ENCODE results near the gene UBE2K. TPM values are rescaled to one million over a fixed set of nuclear protein-coding genes. Genes with fewer than 3 reads are reported as not detected.
"Not testable (repeated sequence)": the region's sequence is repeated elsewhere in the genome, so short reads cannot be mapped to it uniquely, and the experiment has no call there.

Gene UBE2K
- total and polyA plus RNA-seq, 2 experiments from 2014 or later, result 26.7 to 127 TPM

GRCh38 chr4:39785083-39785482, 87.1 kb downstream of the UBE2K start:
- TF ChIP-seq EZH2phosphoT487 (IDR thresholded peaks at IDR 0.05; ENCODE audit: insufficient read depth, low read depth) (no peak), EZH2 (IDR thresholded peaks at IDR 0.05; ENCODE audit: insufficient read depth, poor library complexity, severe bottlenecking) (no peak)
- no peak overlapping the region for H3K4me2 ChIP-seq (ENCODE audit: unreplicated experiment)
- no peak for DNase-seq

GRCh38 chr4:39786838-39787237, 88.9 kb downstream of the UBE2K start:
- Histone ChIP-seq H3K27ac (no peak overlapping the region), H3K9ac (no peak overlapping the region), H2AFZ (no peak overlapping the region), H3K9me3 (ENCODE audit: low read depth) (no peaks in the 10 kb centered on the region), H3K27me3 (replicated peaks; ENCODE audit: insufficient read depth) (no peaks in the 10 kb centered on the region), H3K4me2 (ENCODE audit: unreplicated experiment) (no peak overlapping the region), H3K4me1 (ENCODE audit: insufficient read depth) (no peaks in the 10 kb centered on the region), H3K4me3 (no peak overlapping the region), H4K20me1 (ENCODE audit: insufficient read depth) (no peaks in the 10 kb centered on the region), H3K9me2 (ENCODE audit: insufficient read depth) (no peaks in the 10 kb centered on the region), H3F3A (ENCODE audit: insufficient read depth) (peaks cover 21% of the 10 kb centered on the region), H3K36me3 (ENCODE audit: low read depth) (no peaks in the 10 kb centered on the region), H3K79me2 (ENCODE audit: insufficient read depth) (no peaks in the 10 kb centered on the region)
- WGBS, 2 experiments (ENCODE audit: low coverage in 1 of 2, low lambda C conversion rate in 2 of 2, missing lambda C conversion rate in 2 of 2), result 70 to 78% methylated on average over 4 of the region's 4 CpGs
- no peak for DNase-seq
- TF ChIP-seq EZH2phosphoT487 (IDR thresholded peaks at IDR 0.05; ENCODE audit: insufficient read depth, low read depth), result no peak
- TF ChIP-seq EZH2 (IDR thresholded peaks at IDR 0.05; ENCODE audit: insufficient read depth, poor library complexity, severe bottlenecking), result no peak
- in situ Hi-C loops (cut with MboI), result no loop called here

More at GRCh38 chr4:39785083-39785482, 87.1 kb downstream of the UBE2K start:
- Histone ChIP-seq H3K9me3 (ENCODE audit: low read depth) (no peaks in the 10 kb centered on the region), H3K9ac (no peak overlapping the region), H3K9me2 (ENCODE audit: insufficient read depth) (no peaks in the 10 kb centered on the region), H3K4me3 (no peak overlapping the region), H3K79me2 (ENCODE audit: insufficient read depth) (peaks cover 3% of the 10 kb centered on the region; the same call in 1 of the 2 replicates), H3K27ac (no peak overlapping the region), H3F3A (ENCODE audit: insufficient read depth) (peaks cover 21% of the 10 kb centered on the region), H3K4me1 (ENCODE audit: insufficient read depth) (no peaks in the 10 kb centered on the region), H2AFZ (no peak overlapping the region), H3K36me3 (ENCODE audit: low read depth) (peaks cover 12% of the 10 kb centered on the region), H4K20me1 (ENCODE audit: insufficient read depth) (no peaks in the 10 kb centered on the region), H3K27me3 (replicated peaks; ENCODE audit: insufficient read depth) (no peaks in the 10 kb centered on the region)
- in situ Hi-C loops (cut with MboI), result no loop called here
- 100% methylated on average over 1 of the region's 1 CpG for WGBS, 2 experiments (ENCODE audit: low coverage in 1 of 2, low lambda C conversion rate in 2 of 2, missing lambda C conversion rate in 2 of 2)

GRCh38 chr4:39792128-39792527, 94.2 kb downstream of the UBE2K start:
- WGBS, 2 experiments (ENCODE audit: low coverage in 1 of 2, low lambda C conversion rate in 2 of 2, missing lambda C conversion rate in 2 of 2), result 63 to 79% methylated on average over 5 of the region's 5 CpGs
- TF ChIP-seq EZH2 (IDR thresholded peaks at IDR 0.05; ENCODE audit: insufficient read depth, poor library complexity, severe bottlenecking) (no peak), EZH2phosphoT487 (IDR thresholded peaks at IDR 0.05; ENCODE audit: insufficient read depth, low read depth) (no peak)
- Histone ChIP-seq H3K4me1 (ENCODE audit: insufficient read depth) (no peaks in the 10 kb centered on the region), H3K4me2 (ENCODE audit: unreplicated experiment) (no peak overlapping the region), H2AFZ (no peak overlapping the region), H4K20me1 (ENCODE audit: insufficient read depth) (no peaks in the 10 kb centered on the region), H3K27ac (no peak overlapping the region), H3K27me3 (replicated peaks; ENCODE audit: insufficient read depth) (no peaks in the 10 kb centered on the region), H3K36me3 (ENCODE audit: low read depth) (no peaks in the 10 kb centered on the region), H3K9me3 (ENCODE audit: low read depth) (no peaks in the 10 kb centered on the region), H3K79me2 (ENCODE audit: insufficient read depth) (no peaks in the 10 kb centered on the region), H3K9me2 (ENCODE audit: insufficient read depth) (no peaks in the 10 kb centered on the region), H3F3A (ENCODE audit: insufficient read depth) (peaks cover 19% of the 10 kb centered on the region), H3K9ac (no peak overlapping the region), H3K4me3 (no peak overlapping the region)
- DNase-seq, result no peak
- in situ Hi-C loops (cut with MboI), result no loop called here

- TF ChIP-seq EZH2 (IDR thresholded peaks at IDR 0.05; ENCODE audit: insufficient read depth, poor library complexity, severe bottlenecking), result no peak
- no peak for TF ChIP-seq EZH2phosphoT487 (IDR thresholded peaks at IDR 0.05; ENCODE audit: insufficient read depth, low read depth)
- peaks cover 15% of the 10 kb centered on the region for H3F3A ChIP-seq (ENCODE audit: insufficient read depth)
- WGBS, 2 experiments (ENCODE audit: low coverage in 1 of 2, low lambda C conversion rate in 2 of 2, missing lambda C conversion rate in 2 of 2), result 87 to 93% methylated on average over 3 of the region's 3 CpGs
- H3K27ac ChIP-seq, result no peak overlapping the region
- no peaks in the 10 kb centered on the region for H3K9me2 ChIP-seq (ENCODE audit: insufficient read depth)
- no peaks in the 10 kb centered on the region for H3K79me2 ChIP-seq (ENCODE audit: insufficient read depth)
- no peak for DNase-seq
- H3K9me3 ChIP-seq (ENCODE audit: low read depth), result no peaks in the 10 kb centered on the region
- no peak overlapping the region for H3K4me2 ChIP-seq (ENCODE audit: unreplicated experiment)
- no peaks in the 10 kb centered on the region for H3K36me3 ChIP-seq (ENCODE audit: low read depth)
- in situ Hi-C loops (cut with MboI), result no loop called here
- H3K4me1 ChIP-seq (ENCODE audit: insufficient read depth), result no peaks in the 10 kb centered on the region
- no peaks in the 10 kb centered on the region for H3K27me3 ChIP-seq (replicated peaks; ENCODE audit: insufficient read depth)
- no peak overlapping the region for H3K9ac ChIP-seq
- no peak overlapping the region for H3K4me3 ChIP-seq
- no peaks in the 10 kb centered on the region for H4K20me1 ChIP-seq (ENCODE audit: insufficient read depth)
- H2AFZ ChIP-seq, result no peak overlapping the region
Measured at GRCh38 chr4:39792529-39792928, 94.6 kb downstream of the UBE2K start.

GRCh38 chr4:39792976-39793375, 95.0 kb downstream of the UBE2K start:
- H3K9me3 ChIP-seq (ENCODE audit: low read depth); H3K4me2 ChIP-seq (ENCODE audit: unreplicated experiment); in situ Hi-C loops (cut with MboI); H4K20me1 ChIP-seq (ENCODE audit: insufficient read depth); H3K9ac ChIP-seq; H3K4me1 ChIP-seq (ENCODE audit: insufficient read depth); H3K9me2 ChIP-seq (ENCODE audit: insufficient read depth); H3K27ac ChIP-seq; DNase-seq; H3K36me3 ChIP-seq (ENCODE audit: low read depth); H3K79me2 ChIP-seq (ENCODE audit: insufficient read depth); H2AFZ ChIP-seq; H3K27me3 ChIP-seq (replicated peaks; ENCODE audit: insufficient read depth); H3K4me3 ChIP-seq: not testable (repeated sequence)
- H3F3A ChIP-seq (ENCODE audit: insufficient read depth), result peaks cover 10% of the 10 kb centered on the region; the same call in 1 of the 2 replicates
- WGBS, 2 experiments (ENCODE audit: low coverage in 1 of 2, low lambda C conversion rate in 2 of 2, missing lambda C conversion rate in 2 of 2), result 88% methylated on average over 13 of the region's 13 CpGs
